Measurements from ENCODE around the gene TSLP.

Gene TSLP

DNA sequence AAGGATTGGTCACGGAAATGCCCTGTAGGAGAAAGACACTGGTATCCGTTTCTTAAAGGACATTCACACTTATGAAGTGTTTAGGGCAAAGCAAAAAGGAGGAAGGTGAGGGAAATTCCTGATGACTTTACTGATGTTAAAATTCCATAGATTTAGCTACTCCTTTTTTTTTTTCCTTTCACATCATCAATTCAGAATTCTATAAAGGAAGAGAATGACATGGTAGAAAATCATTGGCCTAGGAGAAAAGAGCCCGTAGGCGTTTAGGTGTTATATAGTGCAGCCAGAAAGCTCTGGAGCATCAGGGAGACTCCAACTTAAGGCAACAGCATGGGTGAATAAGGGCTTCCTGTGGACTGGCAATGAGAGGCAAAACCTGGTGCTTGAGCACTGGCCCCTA, at the start of gene TSLP:
Gene TSLP (plus strand): TSS at position 301 of the 400 bp plus-strand sequence. CDS start 178 bp downstream, outside the sequence.
- DNase-seq (ENCODE audit: low read depth in 2 of 2) = no peak

DNA sequence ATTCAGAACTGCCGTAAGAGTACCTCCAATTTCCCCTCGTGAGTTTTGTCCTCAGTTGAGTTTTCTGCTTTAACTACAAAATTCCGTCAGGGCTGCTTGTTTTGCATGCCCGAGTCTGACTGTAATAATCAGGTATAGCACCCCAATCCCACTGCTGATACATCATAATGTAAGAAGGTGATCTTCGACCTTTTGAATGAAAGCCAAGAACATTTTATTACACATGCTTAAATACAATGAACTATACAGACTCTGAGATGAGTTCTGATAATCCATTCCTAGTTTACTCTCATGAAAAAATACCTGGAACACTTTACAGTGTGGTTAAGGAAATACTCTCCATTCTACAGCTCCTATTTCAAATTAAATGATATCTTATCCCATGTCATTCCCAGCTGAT, 49.2 kb upstream of the TSLP start:
- no peak for DNase-seq (ENCODE audit: low read depth in 2 of 2)

DNA sequence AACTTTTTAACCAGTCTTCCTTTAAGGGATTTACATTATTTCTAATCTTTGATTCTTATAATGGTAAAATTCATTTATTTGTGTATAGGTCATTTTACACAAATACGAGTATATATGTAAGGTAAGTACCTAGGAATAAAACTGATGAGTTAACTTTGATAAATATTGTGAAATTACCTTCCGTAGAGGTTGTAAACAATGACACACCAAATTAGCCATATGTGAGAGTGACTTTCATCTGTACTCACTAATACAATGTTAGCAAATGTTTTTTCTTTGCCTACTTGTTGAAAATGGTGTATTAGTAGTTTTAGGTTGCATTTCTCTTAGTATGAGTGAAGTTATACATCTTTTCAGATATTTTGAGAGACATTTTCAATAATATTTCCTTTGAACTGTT, 42.6 kb upstream of the TSLP start:
- no peak for DNase-seq (ENCODE audit: low read depth in 2 of 2)

DNA sequence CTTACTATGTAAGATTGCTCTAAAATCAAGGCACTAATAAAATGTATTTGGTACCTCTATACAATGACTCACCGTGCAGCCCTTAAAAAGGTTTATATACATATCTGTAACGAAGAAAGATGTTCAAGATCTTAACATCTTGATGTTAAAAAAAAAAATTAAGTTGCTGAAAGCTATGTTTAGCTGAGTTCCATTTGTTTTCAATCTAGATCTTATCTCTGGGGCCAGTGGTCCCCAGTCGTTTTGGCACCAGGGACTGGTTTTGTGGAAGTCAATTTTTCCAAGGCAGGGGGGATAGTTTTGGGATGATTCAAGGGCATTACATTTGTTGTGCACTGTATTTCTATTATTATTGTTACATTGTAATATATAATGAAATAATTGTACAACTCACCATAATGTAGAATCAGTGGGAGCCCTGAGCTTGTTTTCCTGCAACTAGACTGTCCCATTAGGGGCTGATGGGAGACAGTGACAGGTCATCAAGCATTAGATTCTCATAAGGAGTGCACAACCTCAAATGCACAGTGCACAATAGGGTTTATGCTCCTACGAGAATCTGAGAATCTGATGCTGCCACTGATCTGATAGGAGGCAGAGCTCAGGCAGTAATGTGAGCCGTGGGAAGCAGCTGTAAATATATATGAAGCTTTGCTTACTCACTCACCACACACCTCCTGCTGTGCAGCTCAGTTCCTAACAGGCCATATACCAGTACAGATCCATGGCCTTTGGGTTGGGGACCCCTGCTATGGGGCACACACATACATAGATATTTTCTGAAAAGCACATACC, 27.6 kb upstream of the TSLP start:
- DNase-seq (ENCODE audit: low read depth in 2 of 2) = no peak

DNA sequence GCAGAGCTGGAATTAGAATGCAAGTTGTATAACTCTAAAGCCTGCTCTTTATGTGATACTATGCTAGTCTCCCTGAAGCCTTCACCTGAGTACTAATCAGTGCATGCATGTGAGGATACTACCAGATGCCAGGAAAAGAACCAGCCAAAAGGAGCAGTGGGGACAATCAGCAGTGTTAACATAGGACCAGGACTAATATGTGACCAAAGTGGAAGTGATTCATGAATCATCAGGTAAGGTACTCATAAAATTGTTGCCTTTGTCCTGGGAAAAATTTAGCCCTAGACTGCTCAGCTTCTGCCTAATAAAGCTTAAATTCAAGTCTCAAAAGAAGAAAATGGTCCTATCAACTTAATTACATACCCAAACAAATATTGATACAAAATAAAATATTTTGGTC, 13.4 kb upstream of the TSLP start:
- DNase-seq (ENCODE audit: low read depth in 2 of 2) = no peak

DNA sequence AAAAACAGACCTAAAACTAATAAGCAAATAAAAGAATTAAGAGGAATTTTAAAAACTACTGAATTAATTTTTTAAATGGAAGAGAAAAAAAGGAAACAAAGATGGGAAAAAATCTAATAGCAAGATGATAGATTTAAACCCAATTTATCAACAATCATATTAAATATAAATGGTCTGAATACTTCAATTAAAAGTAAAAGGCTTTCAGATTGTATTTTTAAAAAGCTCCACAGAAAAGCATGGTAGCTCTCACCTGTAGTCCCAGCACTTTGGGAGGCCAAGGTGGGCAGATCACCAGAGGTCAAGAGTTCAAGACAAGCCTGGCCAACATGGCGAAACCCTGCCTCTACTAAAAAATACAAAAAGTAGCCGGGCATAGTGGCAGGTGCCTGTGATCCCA, 11.3 kb upstream of the TSLP start:
- no peak for DNase-seq (ENCODE audit: low read depth in 2 of 2)

DNA sequence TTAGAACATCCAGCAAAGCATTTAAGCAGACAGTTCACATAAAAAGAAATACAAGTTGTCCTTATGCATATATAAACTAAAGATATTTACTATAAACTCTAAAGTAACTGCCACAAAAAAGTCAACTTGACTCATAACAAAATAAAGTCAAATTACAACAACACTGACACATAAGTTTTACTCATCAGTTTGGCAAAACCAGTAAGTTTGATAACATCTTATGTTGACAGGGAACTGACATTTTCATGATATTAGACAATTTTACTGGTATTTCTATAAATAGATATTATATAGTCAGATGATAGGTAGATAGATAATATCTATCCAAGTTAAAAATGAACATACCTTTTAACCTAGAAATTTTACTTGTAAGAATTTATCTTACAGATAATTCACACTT, 9.9 kb upstream of the TSLP start:
- DNase-seq (ENCODE audit: low read depth in 2 of 2) = no peak

DNA sequence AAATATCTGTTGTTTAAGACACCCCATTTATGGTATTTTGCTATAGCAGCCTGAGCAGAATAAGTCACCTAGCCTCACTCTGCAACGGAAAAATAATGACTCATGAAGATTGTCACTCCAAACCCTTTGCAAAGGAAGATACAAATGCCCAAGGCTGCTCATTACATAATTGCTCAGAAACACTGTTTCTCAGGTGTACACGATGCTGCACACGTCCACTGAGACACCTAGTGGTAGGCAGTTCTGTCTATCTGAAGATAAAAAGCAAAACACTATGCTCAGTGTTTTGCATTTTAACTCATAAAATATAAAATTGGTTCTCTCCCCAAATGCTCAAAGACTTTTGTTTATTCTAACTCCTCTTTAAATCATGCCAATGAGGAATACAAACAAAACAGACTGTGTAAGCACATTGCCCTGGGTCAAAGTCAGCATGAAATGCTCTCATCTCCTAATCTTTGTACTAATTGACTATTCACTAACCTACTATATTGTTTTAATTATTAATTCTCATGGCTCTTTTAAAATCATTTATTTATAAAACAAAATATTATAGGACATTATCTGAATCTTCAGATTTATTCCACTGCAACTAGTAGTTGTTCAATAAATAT, 7.7 kb upstream of the TSLP start:
- DNase-seq (ENCODE audit: low read depth in 2 of 2) = no peak

DNA sequence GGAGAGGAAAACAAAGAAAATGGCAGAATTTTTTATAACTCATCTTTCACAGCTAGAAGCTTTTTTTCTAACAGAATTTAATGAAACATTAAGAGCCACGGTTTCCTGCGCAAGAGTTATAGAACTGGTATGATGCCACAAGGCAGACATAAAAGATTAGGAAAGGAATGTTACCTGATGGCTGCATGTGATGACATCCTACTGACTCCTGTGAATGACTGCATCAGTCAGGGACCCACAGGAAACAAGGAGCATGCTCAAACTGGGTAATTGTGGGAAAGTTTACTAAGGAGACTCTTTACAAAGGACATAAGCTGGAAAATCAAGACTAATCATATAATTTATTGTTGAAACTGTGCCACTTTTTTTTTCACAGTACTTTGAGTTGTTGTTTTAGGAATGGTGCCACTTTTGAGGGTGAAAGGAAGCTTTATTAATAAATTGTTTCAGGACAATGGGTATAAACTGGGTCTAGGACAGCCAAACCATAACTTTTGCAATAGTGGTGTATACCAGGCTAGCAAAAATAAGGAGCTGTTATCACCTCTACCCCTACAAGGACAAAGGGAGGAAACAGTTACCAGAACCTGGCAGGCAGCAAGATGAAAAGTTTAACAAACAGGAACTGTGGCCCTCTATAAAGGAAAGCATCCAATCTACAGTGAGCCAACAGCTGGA, 5.1 kb upstream of the TSLP start:
- no peak for DNase-seq (ENCODE audit: low read depth in 2 of 2)

DNA sequence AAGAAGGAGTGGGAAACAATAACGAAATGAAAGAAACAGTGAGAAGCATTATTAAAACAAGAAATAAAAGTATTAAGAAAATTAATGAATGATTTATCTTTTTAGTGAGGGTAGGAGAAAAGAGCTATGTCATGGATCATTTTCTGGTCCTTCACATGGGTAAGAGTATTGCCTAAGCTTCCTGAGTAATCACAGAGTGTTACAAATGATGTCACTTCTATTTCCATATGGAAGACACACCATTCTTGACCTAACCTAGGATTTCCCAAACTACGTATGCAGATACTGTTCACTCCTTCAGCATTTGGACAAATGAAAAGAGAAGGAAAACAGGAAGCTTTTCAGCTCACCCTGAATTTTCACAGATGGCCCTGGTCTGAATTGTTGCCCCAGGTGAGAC, 3.3 kb upstream of the TSLP start:
- DNase-seq (ENCODE audit: low read depth in 2 of 2) = no peak

DNA sequence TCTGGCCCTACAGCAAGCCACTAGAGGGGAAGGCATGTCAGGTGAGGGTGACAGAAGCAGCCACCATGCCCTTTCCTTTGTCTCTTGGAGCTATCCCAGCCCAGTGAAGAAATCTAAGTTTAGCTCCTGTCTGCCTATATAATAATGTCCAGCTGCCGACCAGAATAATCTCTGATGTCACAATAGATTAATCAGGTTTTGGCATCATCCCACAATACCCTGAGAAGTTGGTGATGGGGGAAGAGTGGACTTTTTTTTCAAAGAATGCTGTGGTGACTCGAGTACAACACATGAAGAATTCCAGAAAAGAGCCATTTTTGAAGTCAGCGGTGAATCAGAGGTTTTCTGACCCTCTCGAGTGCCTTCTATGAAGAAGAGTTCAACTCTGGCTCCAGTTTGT, 1.7 kb upstream of the TSLP start:
- DNase-seq (ENCODE audit: low read depth in 2 of 2) = no peak

DNA sequence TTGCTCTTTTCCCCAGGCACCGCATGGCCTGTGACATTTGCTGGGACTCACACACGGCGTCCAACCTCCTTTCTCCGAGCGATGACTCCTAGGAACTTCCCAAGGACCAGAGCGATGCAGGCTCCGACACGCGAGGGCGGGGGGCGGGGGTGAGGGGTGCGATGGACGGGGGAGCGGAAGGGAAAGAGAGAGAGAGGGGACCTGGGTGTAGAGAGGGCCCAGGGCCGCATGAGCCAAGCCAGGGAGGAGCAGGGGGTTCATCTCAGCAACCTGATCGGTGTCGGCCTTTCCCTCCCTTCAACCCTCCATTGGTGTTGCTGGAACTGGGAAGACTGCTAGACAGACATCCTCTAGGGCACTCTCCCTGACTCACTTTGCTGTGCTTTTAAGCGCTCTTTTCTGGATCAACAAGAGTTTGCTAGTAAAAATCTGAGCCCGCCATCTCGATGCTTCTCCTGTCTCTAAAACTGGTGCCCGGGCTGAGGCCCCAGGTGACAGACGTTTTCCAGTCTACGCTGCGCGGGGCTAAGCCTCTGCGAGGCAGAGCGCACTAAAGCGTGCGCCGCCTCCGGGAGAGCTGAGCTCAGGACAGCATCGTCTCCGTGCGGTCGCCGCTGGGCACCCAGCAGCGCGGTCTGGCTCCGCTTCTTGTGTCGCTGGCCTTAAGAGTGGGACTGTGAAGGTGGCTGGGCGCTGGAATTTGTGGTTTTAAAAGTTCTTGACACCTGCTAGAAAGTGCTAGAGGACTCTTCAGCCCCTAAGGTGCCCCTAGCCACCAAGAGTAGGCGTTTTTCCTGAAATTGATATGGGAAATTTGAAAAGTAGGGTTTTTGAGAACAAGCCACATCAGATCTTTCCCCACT, 1.0 kb upstream of the TSLP start:
- DNase-seq (ENCODE audit: low read depth in 2 of 2) = peak in 1 of 2 donors; percentile 23

DNA sequence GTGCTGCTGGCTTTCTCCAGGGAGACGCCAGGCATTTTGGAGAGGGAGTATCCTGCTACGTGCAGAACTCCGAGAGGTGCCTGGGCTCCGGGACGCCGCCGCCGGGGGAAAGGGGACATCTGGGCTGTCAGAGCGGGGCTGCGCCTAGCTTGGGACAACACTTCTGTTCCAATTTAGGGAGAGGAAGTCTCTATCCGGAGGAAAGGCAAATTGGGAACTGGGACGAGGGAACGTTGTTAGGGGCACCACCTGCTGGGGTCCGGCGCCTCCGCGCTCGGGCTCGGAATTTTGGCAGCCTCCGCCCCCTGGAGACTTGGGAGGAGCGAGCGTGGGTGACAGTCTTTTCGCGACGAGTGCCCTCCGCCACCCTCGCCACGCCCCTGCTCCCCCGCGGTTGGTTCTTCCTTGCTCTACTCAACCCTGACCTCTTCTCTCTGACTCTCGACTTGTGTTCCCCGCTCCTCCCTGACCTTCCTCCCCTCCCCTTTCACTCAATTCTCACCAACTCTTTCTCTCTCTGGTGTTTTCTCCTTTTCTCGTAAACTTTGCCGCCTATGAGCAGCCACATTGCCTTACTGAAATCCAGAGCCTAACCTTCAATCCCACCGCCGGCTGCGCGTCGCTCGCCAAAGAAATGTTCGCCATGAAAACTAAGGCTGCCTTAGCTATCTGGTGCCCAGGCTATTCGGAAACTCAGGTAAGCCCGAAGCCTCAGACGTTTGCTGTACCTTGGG, 1.6 kb downstream of the TSLP start:
- DNase-seq (ENCODE audit: low read depth in 2 of 2) = peak; percentile 43 to 58

DNA sequence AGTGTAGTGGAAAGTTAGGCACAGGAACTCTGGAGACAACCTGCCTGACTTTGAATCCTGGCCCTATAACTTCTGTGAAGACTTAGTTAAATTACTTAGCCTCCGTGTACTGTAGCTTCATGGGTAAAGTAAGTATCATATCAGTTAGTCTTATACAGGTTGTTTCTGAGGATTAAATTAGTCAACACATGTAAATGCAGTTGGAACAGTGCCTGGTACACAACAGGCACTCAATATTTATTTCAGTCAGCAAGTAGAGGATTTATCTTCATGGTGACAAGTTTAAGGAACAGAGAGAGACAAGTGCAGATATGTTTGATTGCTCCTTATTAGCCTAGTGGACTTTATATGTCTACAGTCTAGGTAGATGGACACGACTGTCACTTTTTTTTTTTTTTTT, 2.7 kb downstream of the TSLP start:
- no peak for DNase-seq (ENCODE audit: low read depth in 2 of 2)

DNA sequence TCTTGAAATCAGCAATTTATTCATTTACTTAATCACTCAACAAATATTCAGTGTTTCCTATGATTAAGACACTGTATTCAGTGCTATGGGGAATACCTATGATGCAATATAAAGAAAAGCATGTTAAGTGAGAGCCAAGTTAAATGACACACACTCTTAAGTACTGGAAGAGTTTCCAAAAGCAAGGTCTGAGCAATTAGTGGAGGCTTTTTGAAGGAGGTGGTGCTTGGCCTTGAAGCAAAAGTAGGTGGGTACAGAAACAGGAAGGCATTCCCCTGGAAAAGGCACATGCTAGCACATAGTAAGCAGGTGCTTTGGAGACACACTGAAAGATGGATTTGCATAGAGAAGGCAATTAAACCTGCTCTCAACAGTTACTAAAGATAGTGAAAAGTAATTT, 4.0 kb downstream of the TSLP start:
- DNase-seq (ENCODE audit: low read depth in 2 of 2) = no peak

DNA sequence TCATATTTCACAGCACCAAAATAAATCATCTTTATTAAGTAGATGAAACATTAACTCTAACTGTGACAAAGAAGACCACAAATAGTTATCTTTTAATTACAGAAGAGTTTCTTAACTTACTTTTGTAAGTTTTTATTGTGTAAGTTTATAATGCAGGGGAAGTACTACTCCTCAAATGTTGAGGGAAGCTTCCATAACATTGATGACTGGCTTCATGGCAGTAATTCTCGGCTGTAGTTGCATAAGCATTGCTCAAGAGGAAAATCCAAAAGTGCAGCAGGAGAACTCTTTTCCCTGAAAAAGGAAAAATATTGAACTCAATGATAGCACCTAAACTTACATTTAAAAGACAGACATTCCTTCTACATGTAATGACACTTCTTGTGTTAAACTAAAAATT, 4.6 kb downstream of the TSLP start:
- no peak for DNase-seq (ENCODE audit: low read depth in 2 of 2)

DNA sequence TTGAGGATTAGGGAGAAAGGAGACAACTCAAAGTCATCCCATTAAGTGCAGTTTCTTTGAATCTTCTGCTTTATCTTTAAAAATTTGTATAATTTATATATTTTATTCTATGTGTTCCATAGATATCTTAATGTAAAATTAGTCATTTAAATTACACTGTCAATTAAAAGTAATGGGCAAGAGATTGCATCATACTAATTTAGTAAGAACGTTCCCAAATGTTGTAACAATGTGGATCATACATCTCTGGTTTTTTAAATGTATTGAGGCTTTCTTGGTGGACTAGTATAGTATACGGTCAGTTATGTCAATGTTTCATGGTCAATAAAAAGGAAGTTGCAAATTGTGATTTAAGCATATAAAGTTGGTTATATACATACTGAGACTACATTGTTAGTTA, 6.2 kb downstream of the TSLP start:
- no peak for DNase-seq (ENCODE audit: low read depth in 2 of 2)

DNA sequence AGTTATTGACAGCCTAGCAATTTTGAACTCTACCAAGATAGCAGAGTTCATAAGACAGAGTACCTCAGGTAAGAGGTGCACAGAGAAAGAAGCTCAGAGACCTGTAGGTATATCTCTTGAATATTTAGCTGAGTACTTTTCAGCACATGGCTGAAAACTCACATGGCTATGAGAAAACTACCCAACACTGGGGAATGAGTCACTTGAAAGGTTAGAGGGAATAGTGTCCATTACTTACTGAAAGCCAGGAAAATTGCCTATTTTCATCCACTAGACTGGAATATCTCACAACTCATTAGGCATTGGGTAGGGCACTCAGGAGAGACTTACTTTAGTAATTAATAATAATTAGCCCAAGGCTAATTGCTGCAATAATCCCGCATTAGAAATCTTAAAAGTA, 8.3 kb downstream of the TSLP start:
- DNase-seq (ENCODE audit: low read depth in 2 of 2) = no peak

DNA sequence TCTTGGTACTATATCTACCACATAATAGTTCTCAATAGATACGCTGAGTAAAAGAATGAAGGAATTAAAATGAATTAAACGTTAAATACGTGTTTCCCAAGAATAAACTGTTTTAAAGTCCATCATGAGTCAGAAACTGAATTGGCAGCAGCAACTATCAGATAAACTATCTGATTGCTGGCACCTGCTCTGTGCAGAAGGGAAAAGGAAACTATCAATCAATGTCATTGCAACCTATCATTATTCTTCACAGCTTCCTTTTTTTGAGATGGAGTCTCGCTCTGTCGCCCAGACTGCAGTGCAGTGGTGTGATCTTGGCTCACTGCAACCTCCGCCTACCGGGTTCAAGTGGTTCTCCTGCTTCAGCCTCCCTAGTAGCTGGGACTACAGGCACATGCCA, 11.8 kb downstream of the TSLP start:
- no peak for DNase-seq (ENCODE audit: low read depth in 2 of 2)

DNA sequence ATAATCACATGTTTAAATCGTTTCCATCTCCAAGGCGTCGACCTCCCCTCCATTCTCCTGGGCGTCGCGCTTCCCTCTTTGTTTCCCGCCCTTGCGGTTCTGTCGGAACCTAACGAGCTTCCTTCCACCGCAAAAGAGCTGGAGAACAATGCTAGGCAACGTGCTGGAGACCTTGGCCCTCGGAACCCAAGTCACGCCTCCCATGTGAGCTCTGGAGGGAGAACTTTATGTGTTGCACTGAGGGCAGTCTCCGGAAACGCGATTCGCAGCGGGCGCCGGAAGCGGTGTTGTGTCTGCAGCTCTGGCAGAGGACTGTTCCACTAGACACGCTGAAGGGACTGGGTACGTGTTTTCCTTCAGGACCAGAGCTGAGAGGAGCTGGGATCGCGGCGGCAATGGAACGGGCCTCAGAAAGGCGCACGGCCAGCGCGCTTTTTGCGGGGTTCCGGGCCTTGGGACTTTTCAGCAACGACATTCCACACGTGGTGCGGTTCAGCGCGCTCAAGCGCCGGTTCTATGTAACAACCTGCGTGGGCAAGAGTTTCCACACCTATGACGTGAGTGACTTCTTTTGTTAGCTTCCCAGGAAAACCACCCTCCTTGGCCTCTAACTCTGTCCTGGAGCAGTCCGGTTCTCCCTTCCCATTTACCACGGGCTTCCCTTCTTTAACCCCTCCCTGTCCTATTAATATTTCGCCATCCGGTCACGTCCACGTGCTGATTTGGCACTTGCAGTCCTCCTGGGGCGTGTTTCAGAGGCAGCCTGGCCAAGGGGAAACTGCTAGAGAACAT, 20.7 kb downstream of the TSLP start, which contains the start of gene WDR36:
Gene WDR36 (plus strand): TSS at position 287 of the 792 bp plus-strand sequence. CDS start 109 bp downstream, at position 396.
- DNase-seq (ENCODE audit: low read depth in 2 of 2) = peak; percentile 79 to 89

All from stimulated activated CD4-positive, alpha-beta T cell treated with anti-CD3 and anti-CD28 coated beads, Interleukin-1b, Interleukin-23, amount 100 ng/mL, for 4 hours (primary cell).